NCI-H1105 treated with DMSO at 0.1 percent for 48 hours (cell line): ENCODE results near the gene MANEA.

Source experiments
- DNase-seq: peaks from one replicate; lab custom pipeline; 2025; lab: John Stamatoyannopoulos, UW

MANEA gene

GRCh38 chr6:95587989-95588388 lies 10.7 kb downstream of the MANEA start:
- no peak for DNase-seq

- DNase-seq = no peak
Observed at GRCh38 chr6:95589067-95589466, 11.7 kb downstream of the MANEA start.

GRCh38 chr6:95589826-95590570 lies 12.7 kb downstream of the MANEA start:
- DNase-seq = no peak

GRCh38 chr6:95593025-95593424 lies 15.7 kb downstream of the MANEA start:
- DNase-seq = peak; percentile 57

GRCh38 chr6:95596021-95596420 lies 18.7 kb downstream of the MANEA start:
- DNase-seq = no peak

GRCh38 chr6:95599706-95600105 lies 22.4 kb downstream of the MANEA start:
- no peak for DNase-seq

- DNase-seq = no peak
Observed at GRCh38 chr6:95601133-95601532, 23.8 kb downstream of the MANEA start.

- DNase-seq = no peak
Observed at GRCh38 chr6:95614094-95614493, 36.8 kb downstream of the MANEA start.

- DNase-seq = no peak
Observed at GRCh38 chr6:95629551-95629950, 52.2 kb downstream of the MANEA start.

GRCh38 chr6:95636552-95637431 lies 59.5 kb downstream of the MANEA start:
- no peak for DNase-seq

GRCh38 chr6:95648636-95649035 lies 71.3 kb downstream of the MANEA start:
- no peak for DNase-seq

- DNase-seq = no peak
Observed at GRCh38 chr6:95649451-95649850, 72.1 kb downstream of the MANEA start.

- DNase-seq = no peak
Observed at GRCh38 chr6:95654176-95654575, 76.8 kb downstream of the MANEA start.

- DNase-seq = peak; percentile 40
Observed at GRCh38 chr6:95658886-95659285, 81.6 kb downstream of the MANEA start.
